SK-N-SH (cell line): ENCODE measurements around the gene MYH11. TPM values are rescaled to one million over a fixed set of nuclear protein-coding genes. Genes with fewer than 3 reads are reported as not detected.

Experiments used
- CTCF ChIA-PET: fragments of 300-600, 350-600 bp; formaldehyde crosslinking; extraction: SDS; loops from one replicate; lab custom pipeline; 2021; lab: Yijun Ruan, JAX
- POLR2A ChIA-PET: fragments of 350-600 bp; sonication (Branson Sonifier 250); formaldehyde crosslinking; extraction: SDS; loops from one replicate; lab custom pipeline; 2020; ENCODE audit warnings: antibody characterized with exemption, inconsistent platforms; lab: Yijun Ruan, JAX
- DNase-seq: peaks from one replicate; pipeline ENCODE4 v3.0.0; 2012
- H2AFZ ChIP-seq: fragments of 200-600 bp; sonication (generic); 2 replicates; pipeline ENCODE4 v1.8.1; 2016; ENCODE audit warnings: antibody characterized with exemption, mild to moderate bottlenecking, low read depth
- H3F3A ChIP-seq: fragments of 200-600 bp; sonication (generic); replicated peaks from 2 replicates; pipeline ENCODE3; 2016; ENCODE audit warnings: antibody characterized with exemption, mild to moderate bottlenecking; ENCODE audit not compliant: insufficient read depth
- H3K27ac ChIP-seq, 2 experiments: fragments of 200-500 bp in 1 of 2; fragments of 200-600 bp in 1 of 2; sonication (Bioruptor generic) in 1 of 2; sonication (generic), shearing (Covaris generic) in 1 of 2; 2 replicates each; pipeline versions ENCODE4 v1.5.1 to v1.6.1; 2014 to 2016; ENCODE audit warnings: low read depth in 2 of 2, inconsistent platforms in 1 of 2, low read length in 1 of 2, mild to moderate bottlenecking in 1 of 2, mixed read lengths in 1 of 2
- H3K27me3 ChIP-seq: fragments of 200-600 bp; sonication (generic), shearing (Covaris generic); 2 replicates; pipeline ENCODE4 v1.6.1; 2016; ENCODE audit warnings: mixed run types; ENCODE audit not compliant: insufficient read depth
- H3K36me3 ChIP-seq, 2 experiments: fragments of 200-500 bp in 1 of 2; fragments of 200-600 bp in 1 of 2; sonication (Bioruptor generic) in 1 of 2; sonication (generic) in 1 of 2; replicated peaks in 1 of 2; 2 replicates each; pipeline versions ENCODE3 to v1.5.1; 2014 to 2016; ENCODE audit warnings: low read length in 1 of 2, mild to moderate bottlenecking in 1 of 2; ENCODE audit not compliant: insufficient read depth in 2 of 2, control insufficient read depth in 1 of 2
- H3K4me1 ChIP-seq, 2 experiments: fragments of 200-500 bp in 1 of 2; fragments of 200-600 bp in 1 of 2; sonication (Bioruptor generic) in 1 of 2; sonication (generic), shearing (Covaris generic) in 1 of 2; 2 replicates each; pipeline versions ENCODE4 v1.5.1 to v1.6.1; 2014 to 2016; ENCODE audit warnings: low read depth in 1 of 2, low read length in 1 of 2, mixed run types in 1 of 2; ENCODE audit not compliant: insufficient read depth in 2 of 2, control insufficient read depth in 1 of 2
- H3K4me2 ChIP-seq: fragments of 200-600 bp; sonication (generic), shearing (Covaris generic); 2 replicates; pipeline ENCODE4 v1.6.1; 2017; ENCODE audit warnings: mixed run types
- H3K4me3 ChIP-seq, 2 experiments: fragments of 200-500 bp in 1 of 2; fragments of 200-600 bp in 1 of 2; sonication (Bioruptor generic) in 1 of 2; sonication (generic), shearing (Covaris generic) in 1 of 2; 2 replicates each; pipeline versions ENCODE4 v1.5.1 to v1.8.1; 2014 to 2016; ENCODE audit warnings: low read depth in 2 of 2, inconsistent platforms in 1 of 2, low read length in 1 of 2, mild to moderate bottlenecking in 1 of 2, mixed read lengths in 1 of 2, moderate library complexity in 1 of 2
- H3K79me2 ChIP-seq: fragments of 200-600 bp; sonication (generic); 2 replicates; pipeline ENCODE4 v1.8.1; 2017; ENCODE audit warnings: mild to moderate bottlenecking; ENCODE audit not compliant: insufficient read depth
- H3K9ac ChIP-seq: fragments of 200-600 bp; sonication (generic); 2 replicates; pipeline ENCODE4 v1.6.1; 2017; ENCODE audit warnings: mixed run types
- H3K9me2 ChIP-seq: fragments of 200-600 bp; sonication (generic); 2 replicates; pipeline ENCODE4 v1.6.1; 2017; ENCODE audit warnings: mixed run types
- H3K9me3 ChIP-seq: fragments of 200-600 bp; sonication (generic); 2 replicates; pipeline ENCODE4 v1.6.1; 2017; ENCODE audit warnings: mixed run types, mild to moderate bottlenecking, moderate library complexity
- H4K20me1 ChIP-seq: fragments of 200-600 bp; sonication (generic); 2 replicates; pipeline ENCODE4 v1.6.1; 2017; ENCODE audit warnings: mild to moderate bottlenecking, mixed run types; ENCODE audit not compliant: insufficient read depth
- EP300 ChIP-seq, 2 experiments: IDR thresholded peaks; 2 replicates each; pipeline versions ENCODE4 v1.4.0 to v1.6.1; 2012; ENCODE audit warnings: borderline replicate concordance in 1 of 2, low read depth in 1 of 2, low read length in 1 of 2
- FOSL2 ChIP-seq: IDR thresholded peaks from 2 replicates; pipeline ENCODE4 v1.4.0; 2012; ENCODE audit warnings: low read depth, mild to moderate bottlenecking, moderate library complexity, borderline replicate concordance
- GABPA ChIP-seq: IDR thresholded peaks from 2 replicates; pipeline ENCODE4 v1.4.0; 2012; ENCODE audit warnings: low read depth, mild to moderate bottlenecking
- GATA2 ChIP-seq: sonication (generic); formaldehyde crosslinking; IDR thresholded peaks from 2 replicates; pipeline ENCODE4 v1.5.0; 2020; ENCODE audit warnings: mild to moderate bottlenecking, missing genetic modification reagents
- MEF2A ChIP-seq: IDR thresholded peaks from 2 replicates; pipeline ENCODE4 v1.4.0; 2012; ENCODE audit warnings: low read depth, borderline replicate concordance
- MXI1 ChIP-seq: IDR thresholded peaks from 2 replicates; pipeline ENCODE4 v1.6.1; 2012; ENCODE audit warnings: mild to moderate bottlenecking, low read depth, low read length, improper control_type of control experiment
- NRF1 ChIP-seq: IDR thresholded peaks from 2 replicates; pipeline ENCODE4 v1.6.1; 2012; ENCODE audit warnings: low read depth, mild to moderate bottlenecking, low read length
- RAD21 ChIP-seq: IDR thresholded peaks from 2 replicates; pipeline ENCODE4 v1.6.1; 2012; ENCODE audit warnings: mild to moderate bottlenecking, low read length
- REST ChIP-seq: IDR thresholded peaks from 2 replicates; pipeline ENCODE4 v1.6.1; 2012; ENCODE audit warnings: mild to moderate bottlenecking, low read depth, low read length, moderate library complexity
- RFX5 ChIP-seq: IDR thresholded peaks from 2 replicates; pipeline ENCODE4 v1.6.1; 2012; ENCODE audit warnings: mild to moderate bottlenecking, improper control_type of control experiment, low read length
- TAF1 ChIP-seq: IDR thresholded peaks from 2 replicates; pipeline ENCODE4 v1.6.1; 2012; ENCODE audit warnings: low read depth, mild to moderate bottlenecking, low read length, moderate library complexity, borderline replicate concordance
- TCF12 ChIP-seq: IDR thresholded peaks from 2 replicates; pipeline ENCODE4 v1.4.0; 2012
- TEAD4 ChIP-seq: IDR thresholded peaks from 2 replicates; pipeline ENCODE4 v1.4.0; 2012; ENCODE audit warnings: mild to moderate bottlenecking, borderline replicate concordance; ENCODE audit not compliant: insufficient read depth
- USF2 ChIP-seq: fragments of 150-350 bp; IDR thresholded peaks from 2 replicates; pipeline ENCODE4 v1.6.1; 2017; ENCODE audit warnings: antibody characterized with exemption, low read length, low read depth, borderline replicate concordance
- YY1 ChIP-seq: IDR thresholded peaks from 2 replicates; pipeline ENCODE4 v1.4.0; 2012; ENCODE audit warnings: low read depth, mild to moderate bottlenecking
- WGBS: methylation state at CpG from one replicate; pipeline ENCODE4 v1.1.6; 2017; ENCODE audit warnings: low lambda C conversion rate; 5-methylcytosine and 5-hydroxymethylcytosine counted together
- polyA plus RNA-seq, 3 experiments: library from polyadenylated mRNA; depleted of rRNA; stranded (reverse); fragments of >200 nt; gene quantifications; 2 replicates each; pipeline ENCODE4 v1.2.3, GENCODE V29; 2012

The MYH11 gene
- polyA plus RNA-seq, 1 of the 3 experiments (the other 2 are of a cell fraction) = 0.02 TPM

- no peak for TF ChIP-seq REST
- no peak for TF ChIP-seq FOSL2
- TF ChIP-seq MXI1 = no peak
- no peak for TF ChIP-seq GABPA
- no peak for TF ChIP-seq EP300 (IDR thresholded peaks at IDR 0.05; ENCODE audit: borderline replicate concordance in 1 of 2, low read depth in 1 of 2, low read length in 1 of 2)
- TF ChIP-seq NRF1 = no peak
- no peak for TF ChIP-seq RAD21
Measured at GRCh38 chr16:15827299-15827698, 29.5 kb downstream of the MYH11 start (continued).

GRCh38 chr16:15825750-15826305 lies 31.0 kb downstream of the MYH11 start:
- Histone ChIP-seq H3K9ac (no peak overlapping the region), H3K9me3 (no peaks in the 10 kb centered on the region), H3K27ac (no peak overlapping the region), H3F3A (no peaks in the 10 kb centered on the region), H3K36me3 (no peaks in the 10 kb centered on the region), H3K4me3 (no peak overlapping the region), H3K9me2 (no peaks in the 10 kb centered on the region), H2AFZ (no peak overlapping the region), H3K79me2 (no peaks in the 10 kb centered on the region), H3K4me1 (no peaks in the 10 kb centered on the region), H4K20me1 (no peaks in the 10 kb centered on the region), H3K27me3 (no peaks in the 10 kb centered on the region; the same call in 1 of the 2 replicates), H3K4me2 (no peak overlapping the region)
- POLR2A ChIA-PET = no interaction called here
- no peak for DNase-seq
- CTCF ChIA-PET = interaction anchor here (6.5 kb wide), 1 partner anchor 16 kb away, joined by 83 read pairs; no protein-coding TSS in a partner anchor
- TF ChIP-seq RFX5 (no peak), TAF1 (no peak), GATA2 (CRISPR knock-in tag) (no peak), FOSL2 (no peak), TEAD4 (no peak), YY1 (no peak), MEF2A (no peak), REST (no peak), TCF12 (no peak), USF2 (no peak)
- WGBS = 53% methylated on average over 9 of the region's 9 CpGs
